Measurements from ENCODE around the gene RASAL3.

RASAL3 gene

DNA sequence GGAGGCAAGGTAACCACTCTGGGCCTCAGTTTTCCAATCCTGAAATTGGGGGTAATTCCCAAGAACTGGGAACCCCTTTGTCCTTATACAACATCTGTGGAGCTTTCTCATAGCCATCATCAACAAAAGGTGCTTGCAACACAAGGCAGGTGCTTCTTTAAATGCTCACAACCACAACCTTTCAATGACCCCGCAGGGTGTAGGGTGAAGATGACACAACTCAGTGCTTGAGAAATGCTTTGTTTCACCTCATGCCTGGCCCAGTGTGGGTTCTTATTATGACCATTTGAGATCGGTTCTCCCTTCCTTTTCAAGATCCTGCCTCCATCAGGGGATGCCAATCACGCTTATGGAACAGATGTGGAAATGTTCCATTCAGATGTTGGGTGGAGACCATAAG lies 23.0 kb downstream of the RASAL3 start:
- no peak overlapping the region for H3K27ac ChIP-seq
- no peaks in the 10 kb centered on the region for H3K36me3 ChIP-seq (ENCODE audit: insufficient read depth, low read length)
- no peak overlapping the region for H3K4me3 ChIP-seq
- TF ChIP-seq POLR2AphosphoS5 (IDR thresholded peaks at IDR 0.05; ENCODE audit: borderline replicate concordance, low read depth, low read length) (no peak), EZH2 (IDR thresholded peaks at IDR 0.05) (no peak), FOXP2 (optimal IDR thresholded peaks at IDR 0.05; ENCODE audit: control extremely low read depth, extremely low read length, insufficient read depth) (no peak)
- H3K9ac ChIP-seq (ENCODE audit: insufficient read length), result no peak overlapping the region
- no peaks in the 10 kb centered on the region for H3K9me3 ChIP-seq (ENCODE audit: low read depth, low read length)
- DNase-seq (ENCODE audit: low read depth, low spot score), result no peak

DNA sequence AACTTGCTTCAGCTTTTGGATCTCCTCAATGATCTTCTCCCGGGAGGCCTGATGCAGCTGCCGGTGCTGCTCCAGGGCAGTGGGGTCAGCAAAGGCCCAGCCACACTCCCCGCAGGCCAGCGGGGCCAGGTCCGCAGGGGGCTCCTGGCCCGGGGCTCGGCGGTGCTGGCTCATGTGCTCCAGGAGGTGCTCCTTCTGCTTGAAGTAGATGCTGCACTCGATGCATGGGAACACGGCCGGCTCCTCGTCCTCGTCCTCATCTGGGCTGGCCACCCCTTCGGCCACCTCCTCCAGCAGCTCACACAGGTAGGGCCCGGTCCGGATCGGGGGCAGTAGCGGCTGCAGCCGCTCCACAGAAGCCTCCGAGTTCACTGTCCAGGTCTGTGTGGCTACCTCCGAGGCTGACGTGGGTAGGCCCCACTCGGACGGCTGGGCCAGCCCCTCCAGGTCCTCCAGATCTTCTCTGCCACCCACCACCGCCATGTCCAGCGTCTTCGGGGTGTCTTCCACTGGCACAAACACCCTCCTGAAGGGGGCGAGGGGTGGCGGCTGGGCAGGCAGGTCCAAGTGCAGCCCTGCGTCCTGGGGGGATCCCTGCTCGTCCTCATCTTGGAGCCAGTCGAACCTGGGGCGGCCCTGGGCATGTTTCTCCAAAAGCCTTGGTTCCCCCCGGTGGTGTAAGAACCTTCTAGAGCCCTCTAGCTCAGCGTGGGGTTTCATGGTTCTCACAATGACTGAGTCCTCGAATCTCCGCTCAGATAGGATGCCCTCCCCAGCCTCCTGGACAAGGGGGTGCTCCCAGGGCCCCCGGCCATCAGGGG lies 24.3 kb downstream of the RASAL3 start:
- no peaks in the 10 kb centered on the region for H3K36me3 ChIP-seq (ENCODE audit: insufficient read depth, low read length)
- DNase-seq (ENCODE audit: low read depth, low spot score), result no peak
- no peak overlapping the region for H3K27ac ChIP-seq
- no peaks in the 10 kb centered on the region for H3K9me3 ChIP-seq (ENCODE audit: low read depth, low read length)
- no peak overlapping the region for H3K4me3 ChIP-seq
- no peak overlapping the region for H3K9ac ChIP-seq (ENCODE audit: insufficient read length)
- no peak for TF ChIP-seq EZH2 (IDR thresholded peaks at IDR 0.05)
- TF ChIP-seq FOXP2 (optimal IDR thresholded peaks at IDR 0.05; ENCODE audit: control extremely low read depth, extremely low read length, insufficient read depth), result no peak
- TF ChIP-seq POLR2AphosphoS5 (IDR thresholded peaks at IDR 0.05; ENCODE audit: borderline replicate concordance, low read depth, low read length), result no peak

DNA sequence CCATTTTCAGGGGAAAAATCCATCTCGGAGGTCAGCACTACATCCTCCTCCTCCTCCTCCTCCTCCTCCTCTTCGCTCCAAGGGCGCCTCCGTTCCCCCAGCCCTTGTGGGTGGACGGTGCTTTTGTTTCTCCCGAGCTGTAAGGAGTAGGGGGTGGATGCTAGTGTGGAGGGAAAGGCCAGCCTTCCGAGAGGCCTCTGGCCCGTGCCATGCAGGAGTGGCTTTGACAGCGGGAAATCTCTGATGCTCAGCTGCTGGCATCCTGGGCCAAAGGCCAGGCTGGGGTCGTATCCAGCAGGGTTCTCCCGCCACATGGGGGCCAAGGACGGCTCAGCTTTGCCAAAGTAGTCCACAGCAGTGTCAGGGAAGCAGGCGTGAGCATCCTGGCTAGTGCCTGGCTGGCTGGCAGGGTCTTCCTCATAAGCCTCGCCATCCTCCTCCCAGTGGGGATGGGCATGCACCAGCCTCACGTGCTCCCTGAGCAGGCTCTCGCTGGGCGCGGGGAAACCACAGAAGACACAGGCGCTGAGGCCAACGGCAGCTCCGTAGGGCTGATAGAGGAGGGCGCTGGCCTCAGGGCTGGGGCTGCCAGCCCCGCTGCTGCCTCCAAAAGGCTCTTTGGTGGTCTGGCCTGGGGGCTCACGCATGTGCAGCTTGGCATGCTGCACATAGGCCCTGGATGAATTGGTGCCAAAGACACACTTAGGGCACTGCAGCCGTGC lies 25.1 kb downstream of the RASAL3 start:
- no peaks in the 10 kb centered on the region for H3K36me3 ChIP-seq (ENCODE audit: insufficient read depth, low read length)
- H3K27ac ChIP-seq, result no peak overlapping the region
- TF ChIP-seq POLR2AphosphoS5 (IDR thresholded peaks at IDR 0.05; ENCODE audit: borderline replicate concordance, low read depth, low read length) (no peak), EZH2 (IDR thresholded peaks at IDR 0.05) (no peak), FOXP2 (optimal IDR thresholded peaks at IDR 0.05; ENCODE audit: control extremely low read depth, extremely low read length, insufficient read depth) (no peak)
- H3K9me3 ChIP-seq (ENCODE audit: low read depth, low read length), result no peaks in the 10 kb centered on the region
- H3K9ac ChIP-seq (ENCODE audit: insufficient read length), result no peak overlapping the region
- no peak for DNase-seq (ENCODE audit: low read depth, low spot score)
- H3K4me3 ChIP-seq, result no peak overlapping the region

DNA sequence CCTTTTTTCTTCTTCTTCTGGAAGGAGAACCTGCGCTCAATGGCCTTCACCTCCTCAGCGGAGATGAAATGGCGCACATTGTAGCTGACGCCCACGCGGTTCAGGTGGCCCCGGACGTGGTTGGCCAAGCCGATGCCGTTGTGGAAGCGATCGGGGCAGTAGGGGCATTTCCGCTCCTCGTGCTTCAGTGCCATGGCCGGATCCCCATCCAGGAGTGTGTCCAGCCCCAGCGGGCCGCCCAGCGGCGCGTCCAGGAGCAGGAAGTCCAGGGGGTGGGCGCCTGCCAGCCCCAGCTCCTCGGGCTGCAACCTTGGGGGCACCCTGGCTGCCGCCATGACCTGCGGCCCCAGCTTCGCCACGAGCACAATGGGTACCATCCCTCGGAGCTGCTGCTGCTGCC lies 25.8 kb downstream of the RASAL3 start:
- H3K36me3 ChIP-seq (ENCODE audit: insufficient read depth, low read length), result no peaks in the 10 kb centered on the region
- no peak for DNase-seq (ENCODE audit: low read depth, low spot score)
- TF ChIP-seq EZH2 (IDR thresholded peaks at IDR 0.05) (no peak), FOXP2 (optimal IDR thresholded peaks at IDR 0.05; ENCODE audit: control extremely low read depth, extremely low read length, insufficient read depth) (no peak), POLR2AphosphoS5 (IDR thresholded peaks at IDR 0.05; ENCODE audit: borderline replicate concordance, low read depth, low read length) (no peak)
- no peak overlapping the region for H3K4me3 ChIP-seq
- H3K9me3 ChIP-seq (ENCODE audit: low read depth, low read length), result no peaks in the 10 kb centered on the region
- no peak overlapping the region for H3K9ac ChIP-seq (ENCODE audit: insufficient read length)
- H3K27ac ChIP-seq, result no peak overlapping the region

DNA sequence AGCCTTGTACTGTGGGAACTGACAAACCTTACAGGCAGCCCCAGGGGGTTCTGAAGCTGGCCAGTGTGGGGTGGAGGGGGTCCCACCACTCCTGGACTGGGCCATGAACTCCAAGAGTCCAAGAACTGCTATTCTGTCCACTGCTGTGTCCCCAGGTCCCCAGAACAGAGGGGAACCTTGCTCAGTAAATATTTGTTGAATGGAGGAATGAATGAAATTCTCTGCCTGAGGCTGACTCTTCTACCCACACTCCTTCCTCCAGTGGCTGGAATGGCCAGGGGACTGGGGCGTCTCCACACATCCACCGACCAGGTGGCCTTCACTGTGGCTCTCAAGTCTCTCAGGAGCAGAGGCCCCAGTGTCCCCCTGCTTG lies 26.2 kb downstream of the RASAL3 start:
- Histone ChIP-seq H3K27ac (no peak overlapping the region), H3K4me3 (no peak overlapping the region)
- DNase-seq (ENCODE audit: low read depth, low spot score), result no peak

DNA sequence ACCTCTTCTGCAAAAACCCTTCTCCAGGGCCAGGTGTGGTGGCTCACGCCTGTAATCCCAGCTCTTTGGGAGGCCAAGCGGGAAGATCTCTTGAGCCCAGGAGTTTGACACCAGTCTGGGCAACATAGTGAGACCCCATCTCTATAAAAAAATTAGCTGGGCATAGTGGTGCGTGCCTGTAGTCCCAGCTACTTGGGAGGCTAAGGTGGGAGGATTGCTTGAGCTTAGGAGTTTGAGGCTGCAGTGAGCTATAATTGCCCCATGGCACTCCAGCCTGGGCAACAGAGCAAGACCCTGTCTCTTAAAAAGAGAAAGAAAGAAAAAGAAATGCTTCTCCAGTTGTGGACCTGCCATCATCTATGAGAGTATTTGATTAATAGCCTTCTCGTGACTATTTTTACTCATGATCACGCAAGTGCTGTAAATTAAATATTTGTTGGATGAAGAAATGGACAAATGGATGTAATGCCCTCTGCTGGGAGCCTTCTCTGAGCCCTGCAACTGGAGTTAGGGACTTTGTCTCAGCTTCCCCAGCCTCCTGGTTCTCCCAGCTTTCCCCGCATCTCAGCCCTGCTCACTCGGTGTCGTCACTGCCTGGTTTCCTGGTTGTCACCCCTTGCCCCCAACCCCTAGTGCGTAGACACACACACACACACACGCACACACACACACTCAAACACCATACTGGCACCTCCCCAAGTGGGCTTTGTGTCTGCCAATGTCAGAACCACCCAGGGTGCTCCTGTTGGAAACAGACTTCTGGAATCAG lies 26.8 kb downstream of the RASAL3 start:
- Histone ChIP-seq H3K9me3 (ENCODE audit: low read depth, low read length) (no peaks in the 10 kb centered on the region), H3K9ac (ENCODE audit: insufficient read length) (no peak overlapping the region), H3K36me3 (ENCODE audit: insufficient read depth, low read length) (no peaks in the 10 kb centered on the region), H3K4me3 (no peak overlapping the region), H3K27ac (no peak overlapping the region)
- no peak for TF ChIP-seq FOXP2 (optimal IDR thresholded peaks at IDR 0.05; ENCODE audit: control extremely low read depth, extremely low read length, insufficient read depth)
- TF ChIP-seq POLR2AphosphoS5 (IDR thresholded peaks at IDR 0.05; ENCODE audit: borderline replicate concordance, low read depth, low read length), result no peak
- no peak for TF ChIP-seq EZH2 (IDR thresholded peaks at IDR 0.05)
- DNase-seq (ENCODE audit: low read depth, low spot score), result no peak

More for the DNA sequence above, 26.2 kb downstream of the RASAL3 start:
- no peak overlapping the region for H3K9ac ChIP-seq (ENCODE audit: insufficient read length)
- TF ChIP-seq POLR2AphosphoS5 (IDR thresholded peaks at IDR 0.05; ENCODE audit: borderline replicate concordance, low read depth, low read length) (no peak), EZH2 (IDR thresholded peaks at IDR 0.05) (no peak), FOXP2 (optimal IDR thresholded peaks at IDR 0.05; ENCODE audit: control extremely low read depth, extremely low read length, insufficient read depth) (no peak)
- H3K36me3 ChIP-seq (ENCODE audit: insufficient read depth, low read length), result no peaks in the 10 kb centered on the region
- H3K9me3 ChIP-seq (ENCODE audit: low read depth, low read length), result no peaks in the 10 kb centered on the region

DNA sequence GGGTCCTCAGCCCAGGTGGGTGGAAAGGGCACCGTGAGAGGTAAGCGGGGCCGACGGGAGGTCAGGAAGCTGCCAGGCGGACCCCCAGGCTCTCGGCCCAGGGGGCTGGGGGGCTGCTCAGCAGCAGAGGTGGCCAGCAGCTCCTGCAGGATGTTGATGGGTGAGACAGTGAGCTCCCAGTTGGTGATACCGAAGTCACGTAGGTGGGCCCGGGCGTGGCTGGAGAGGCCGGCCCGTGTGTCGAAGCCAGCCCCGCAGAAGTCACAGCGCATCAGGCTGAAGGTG lies 27.6 kb downstream of the RASAL3 start:
- Histone ChIP-seq H3K9ac (ENCODE audit: insufficient read length) (no peak overlapping the region), H3K9me3 (ENCODE audit: low read depth, low read length) (no peaks in the 10 kb centered on the region), H3K36me3 (ENCODE audit: insufficient read depth, low read length) (no peaks in the 10 kb centered on the region), H3K27ac (no peak overlapping the region), H3K4me3 (no peak overlapping the region)
- TF ChIP-seq EZH2 (IDR thresholded peaks at IDR 0.05) (no peak), POLR2AphosphoS5 (IDR thresholded peaks at IDR 0.05; ENCODE audit: borderline replicate concordance, low read depth, low read length) (no peak), FOXP2 (optimal IDR thresholded peaks at IDR 0.05; ENCODE audit: control extremely low read depth, extremely low read length, insufficient read depth) (no peak)
- DNase-seq (ENCODE audit: low read depth, low spot score), result no peak
